BE2C (cell line): ENCODE data around the gene NECAB3.

ENCODE experiments used
- DNase-seq: peaks from one replicate; pipeline ENCODE4 v3.0.0-alpha.2; 2020
- H3K27me3 ChIP-seq: fragments of 250-450 bp; sonication (Bioruptor Pico); 2 replicates; pipeline ENCODE4 v1.5.1; 2020; ENCODE audit warnings: mild to moderate bottlenecking
- H3K36me3 ChIP-seq: fragments of 250-450 bp; sonication (Bioruptor Pico); 2 replicates; pipeline ENCODE4 v1.5.1; 2020; ENCODE audit warnings: mild to moderate bottlenecking
- H3K4me1 ChIP-seq: fragments of 250-450 bp; sonication (Bioruptor Pico); 2 replicates; pipeline ENCODE4 v1.5.1; 2020
- H3K4me3 ChIP-seq: 2 replicates; pipeline ENCODE4 v1.5.1; 2011; ENCODE audit warnings: low read depth, low read length
- H3K9me3 ChIP-seq: fragments of 250-450 bp; sonication (Bioruptor Pico); 2 replicates; pipeline ENCODE4 v1.5.1; 2020
- TF ChIP-seq, protein P1 (sequence below): IDR thresholded peaks from 2 replicates; pipeline ENCODE4 v1.5.1; 2012; ENCODE audit warnings: mild to moderate bottlenecking, low read depth, low read length

Gene NECAB3

DNA sequence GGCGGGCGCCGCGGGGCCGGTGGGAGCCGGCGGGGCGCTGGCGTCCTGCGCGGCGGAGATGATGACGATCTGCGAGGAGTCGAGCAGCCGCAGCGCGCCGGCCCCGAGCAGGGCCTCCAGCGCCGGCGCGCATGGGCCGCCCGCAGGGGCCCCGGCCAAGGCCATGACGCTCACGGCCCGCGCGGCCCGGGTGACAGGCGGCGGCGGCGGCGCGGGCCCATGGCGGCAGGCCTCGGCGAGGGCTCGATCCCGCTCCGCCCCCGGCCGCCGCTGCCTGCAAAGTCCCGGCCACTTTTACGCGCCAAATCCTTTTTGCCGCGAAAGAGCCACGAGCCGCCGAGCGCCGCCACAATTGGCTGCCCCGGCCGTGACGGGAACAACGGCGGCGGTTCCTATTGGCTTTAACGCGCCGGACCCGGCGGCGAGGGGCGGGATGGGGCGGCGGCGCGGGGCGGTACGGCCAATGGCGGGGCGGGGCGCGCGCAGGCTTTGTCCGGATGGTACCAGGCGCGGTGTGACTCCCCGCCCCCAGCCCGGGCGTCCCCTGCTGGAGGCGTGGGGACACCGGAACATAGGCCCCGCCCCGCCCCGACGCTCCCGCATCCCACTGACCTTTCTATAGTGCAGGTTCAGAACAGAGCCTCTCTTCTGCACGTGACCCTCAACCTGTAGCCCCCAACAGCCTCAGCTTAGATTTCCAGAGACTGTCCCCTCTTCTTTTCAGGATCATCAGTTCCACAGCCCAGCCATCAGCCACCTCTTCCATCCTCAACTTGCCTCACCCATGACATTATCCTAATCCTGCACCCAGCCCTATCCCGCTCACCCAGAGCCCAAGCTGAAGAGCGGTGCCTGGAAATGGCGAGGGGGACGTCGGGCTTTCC, 12.1 kb upstream of the NECAB3 start, which contains the start of gene E2F1:
E2F1 (minus strand) TSS at position 286 of the 884 bp plus-strand sequence; CDS start at position 165, 121 bp downstream.
- TF ChIP-seq, protein P1, sequence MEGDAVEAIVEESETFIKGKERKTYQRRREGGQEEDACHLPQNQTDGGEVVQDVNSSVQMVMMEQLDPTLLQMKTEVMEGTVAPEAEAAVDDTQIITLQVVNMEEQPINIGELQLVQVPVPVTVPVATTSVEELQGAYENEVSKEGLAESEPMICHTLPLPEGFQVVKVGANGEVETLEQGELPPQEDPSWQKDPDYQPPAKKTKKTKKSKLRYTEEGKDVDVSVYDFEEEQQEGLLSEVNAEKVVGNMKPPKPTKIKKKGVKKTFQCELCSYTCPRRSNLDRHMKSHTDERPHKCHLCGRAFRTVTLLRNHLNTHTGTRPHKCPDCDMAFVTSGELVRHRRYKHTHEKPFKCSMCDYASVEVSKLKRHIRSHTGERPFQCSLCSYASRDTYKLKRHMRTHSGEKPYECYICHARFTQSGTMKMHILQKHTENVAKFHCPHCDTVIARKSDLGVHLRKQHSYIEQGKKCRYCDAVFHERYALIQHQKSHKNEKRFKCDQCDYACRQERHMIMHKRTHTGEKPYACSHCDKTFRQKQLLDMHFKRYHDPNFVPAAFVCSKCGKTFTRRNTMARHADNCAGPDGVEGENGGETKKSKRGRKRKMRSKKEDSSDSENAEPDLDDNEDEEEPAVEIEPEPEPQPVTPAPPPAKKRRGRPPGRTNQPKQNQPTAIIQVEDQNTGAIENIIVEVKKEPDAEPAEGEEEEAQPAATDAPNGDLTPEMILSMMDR, result peak; percentile 12; the same call in 1 of the 2 replicates

DNA sequence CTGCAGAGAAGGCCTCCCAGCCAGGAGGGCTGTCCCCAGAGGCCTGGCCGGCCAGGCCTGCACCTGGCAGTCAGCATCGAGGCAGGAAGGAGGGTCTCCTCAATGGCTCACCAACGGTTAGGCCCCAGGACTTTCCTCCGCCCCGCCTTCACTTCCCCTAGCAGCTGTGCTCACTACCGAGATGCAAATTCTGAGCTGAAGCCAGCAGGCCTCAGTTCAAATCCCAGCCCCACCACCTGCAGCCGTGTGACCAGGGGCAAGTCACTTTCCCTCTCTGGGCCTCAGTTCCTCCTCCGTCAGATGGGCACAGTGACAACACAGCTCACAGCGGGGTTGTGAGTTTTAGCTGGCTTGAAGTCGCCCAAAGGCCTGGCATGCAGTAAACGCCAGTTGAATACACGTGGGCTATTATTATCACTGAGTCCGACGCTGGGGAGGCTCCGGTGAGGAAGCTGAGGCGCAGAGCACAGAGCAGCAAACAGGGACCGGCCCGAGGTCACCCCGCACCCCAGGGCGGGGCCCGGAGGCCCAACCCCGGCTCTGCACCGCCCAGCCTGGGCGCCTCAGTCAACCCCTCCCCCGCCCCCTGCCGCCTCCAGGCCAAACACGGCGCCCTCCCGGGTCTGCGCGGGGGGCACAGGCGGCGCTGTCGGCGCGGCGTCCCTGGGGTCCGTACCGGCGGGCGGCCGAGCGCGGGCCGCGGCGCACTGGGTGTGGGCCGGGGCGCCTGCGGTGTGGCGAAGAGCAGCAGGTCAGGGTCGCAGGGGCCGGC, 11.3 kb upstream of the NECAB3 start:
- H3K4me1 ChIP-seq, result peaks cover 13% of the 10 kb centered on the region
- TF ChIP-seq, protein P1, result no peak
- peak overlapping the region; percentile 85 for H3K4me3 ChIP-seq
- H3K9me3 ChIP-seq, result no peaks in the 10 kb centered on the region
- H3K27me3 ChIP-seq, result no peaks in the 10 kb centered on the region
- DNase-seq, result peak; percentile 92
- peaks cover 27% of the 10 kb centered on the region for H3K36me3 ChIP-seq

More for the DNA sequence above, 12.1 kb upstream of the NECAB3 start, which contains the start of gene E2F1:
- H3K4me3 ChIP-seq, result peak within 1 kb of the TSS; percentile 85
- H3K36me3 ChIP-seq, result peaks cover 19% of the 10 kb centered on the region
- H3K9me3 ChIP-seq, result no peaks in the 10 kb centered on the region
- peak; percentile 99 for DNase-seq
- H3K4me1 ChIP-seq, result peaks cover 13% of the 10 kb centered on the region
- H3K27me3 ChIP-seq, result no peaks in the 10 kb centered on the region

DNA sequence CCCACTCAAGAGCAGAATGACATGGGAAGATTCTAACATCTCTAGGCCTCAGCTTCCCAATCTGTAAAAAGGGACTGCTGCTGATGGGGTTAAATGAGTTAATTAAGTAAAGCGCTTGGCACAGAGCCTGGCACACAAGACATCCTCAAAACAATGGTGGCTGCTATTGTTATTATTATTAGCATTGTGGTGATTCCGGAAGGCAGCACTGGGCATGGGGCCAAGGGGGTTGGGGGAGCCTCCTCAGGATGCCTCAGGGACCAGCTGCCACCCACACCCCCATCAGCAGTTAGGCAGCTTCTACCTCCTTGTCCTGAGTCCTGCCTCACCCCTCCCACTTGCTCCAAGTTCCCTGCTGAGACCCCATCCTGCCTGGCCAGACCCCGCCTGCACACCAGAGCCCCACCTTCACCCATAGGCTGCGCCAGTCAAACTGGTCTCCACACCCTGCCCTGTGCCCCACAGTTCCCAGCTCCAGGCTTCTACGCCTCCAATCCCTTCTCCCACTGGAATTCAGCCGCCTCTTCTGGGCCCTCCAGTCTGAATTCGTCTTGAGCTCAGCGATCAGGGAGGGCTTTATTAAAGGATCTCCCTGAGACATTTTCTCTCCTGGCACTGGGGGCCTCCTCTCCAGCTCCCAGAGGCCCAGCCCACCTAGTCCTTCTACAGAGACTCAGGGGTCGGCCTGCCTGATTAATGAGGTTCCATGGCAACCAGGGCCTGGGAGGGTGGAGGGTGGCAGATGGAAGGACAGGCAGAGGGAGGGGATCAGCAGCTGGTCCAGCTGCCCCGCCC, 10.5 kb upstream of the NECAB3 start:
- Histone ChIP-seq H3K4me1 (peaks cover 13% of the 10 kb centered on the region), H3K36me3 (peaks cover 35% of the 10 kb centered on the region), H3K4me3 (peak overlapping the region; percentile 85), H3K9me3 (no peaks in the 10 kb centered on the region), H3K27me3 (no peaks in the 10 kb centered on the region)
- TF ChIP-seq, protein P1, result no peak
- DNase-seq, result peak; percentile 56

DNA sequence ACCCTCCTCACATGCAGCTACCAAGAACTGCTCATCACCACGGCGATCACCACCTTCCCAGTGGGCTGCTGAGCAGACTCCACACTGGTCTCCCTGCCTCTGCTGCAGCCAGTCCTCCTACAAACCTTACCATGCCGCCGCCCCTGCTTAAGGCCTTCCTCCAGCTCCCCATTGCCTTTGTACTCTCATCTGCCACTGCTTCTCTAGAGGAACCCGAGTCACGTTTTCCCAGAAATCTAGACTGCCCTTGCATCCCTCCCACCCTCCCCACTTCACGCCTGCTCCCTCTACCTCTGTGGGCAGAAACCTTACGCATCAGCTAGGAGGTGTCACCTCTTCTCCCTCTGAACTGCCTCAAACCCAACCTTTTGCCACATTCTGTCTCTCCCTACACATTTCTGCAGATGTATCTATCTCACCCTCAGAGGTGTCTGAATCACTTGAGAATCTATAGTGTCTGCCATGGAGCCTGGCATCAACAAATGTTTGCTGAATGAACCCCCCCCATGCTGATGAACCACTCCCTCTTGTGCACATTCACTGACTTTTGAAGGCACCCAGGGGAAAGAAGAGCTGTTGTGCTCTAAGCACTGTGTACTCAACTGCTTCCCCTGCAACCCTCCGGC, 7.6 kb upstream of the NECAB3 start:
- Histone ChIP-seq H3K4me1 (peaks cover 30% of the 10 kb centered on the region), H3K27me3 (no peaks in the 10 kb centered on the region), H3K4me3 (no peak overlapping the region), H3K36me3 (peaks cover 63% of the 10 kb centered on the region), H3K9me3 (no peaks in the 10 kb centered on the region)
- no peak for DNase-seq
- TF ChIP-seq, protein P1, result no peak

DNA sequence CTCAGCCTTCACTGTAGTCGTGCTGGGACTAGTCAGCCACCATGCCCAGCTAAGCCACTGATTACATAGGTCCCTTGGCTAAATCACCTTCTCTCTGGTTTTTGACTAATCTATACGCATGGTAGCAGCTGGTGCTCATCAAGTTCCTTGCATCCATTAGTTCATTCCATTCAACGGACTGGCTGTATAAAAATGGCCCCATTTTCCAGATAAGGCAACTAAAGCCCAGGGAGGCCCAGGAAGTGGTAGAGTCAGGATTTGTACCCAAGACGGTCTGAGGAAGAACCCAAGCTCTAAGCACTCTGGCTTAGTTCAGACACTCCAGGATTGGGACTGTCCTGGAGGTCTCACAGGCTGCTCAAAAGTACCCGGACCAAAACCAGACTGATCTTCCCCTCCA, 7.1 kb upstream of the NECAB3 start:
- H3K9me3 ChIP-seq, result no peaks in the 10 kb centered on the region
- peaks cover 27% of the 10 kb centered on the region for H3K4me1 ChIP-seq
- no peak for DNase-seq
- peaks cover 69% of the 10 kb centered on the region for H3K36me3 ChIP-seq
- H3K4me3 ChIP-seq, result no peak overlapping the region
- TF ChIP-seq, protein P1, result no peak
- H3K27me3 ChIP-seq, result no peaks in the 10 kb centered on the region
